Tibial nerve (tissue), 4 donors: ENCODE measurements around the gene ZBTB20. TPM values are rescaled to one million over a fixed set of nuclear protein-coding genes. Genes with fewer than 3 reads are reported as not detected.

Experiments
- DNase-seq, 2 donors: peaks; one replicate each; pipeline ENCODE4 v3.0.0-alpha.2; 2019; ENCODE audit warnings: low spot score in 2 of 2
- H3K27ac ChIP-seq, 4 donors: fragments of 200-600 bp; sonication (generic) in 3 of 4; one replicate each; pipeline ENCODE4 v1.5.1; 2017 to 2019; ENCODE audit warnings: mild to moderate bottlenecking in 1 of 4
- H3K27me3 ChIP-seq, 2 donors: fragments of 200-600 bp; sonication (generic) in 1 of 2; one replicate each; pipeline versions ENCODE4 v1.5.1 to v1.6.0; 2017 to 2019
- H3K36me3 ChIP-seq, 3 donors: fragments of 200-600 bp; sonication (generic); one replicate each; pipeline ENCODE4 v1.5.1; 2018 to 2019
- H3K4me1 ChIP-seq, 4 donors: fragments of 200-600 bp; sonication (generic) in 3 of 4; one replicate each; pipeline ENCODE4 v1.5.1; 2017 to 2019
- H3K4me3 ChIP-seq, 4 donors: fragments of 200-600 bp; sonication (generic) in 3 of 4; one replicate each; pipeline ENCODE4 v1.5.1; 2017 to 2019; ENCODE audit warnings: mild to moderate bottlenecking in 1 of 4, moderate library complexity in 1 of 4
- H3K9me3 ChIP-seq, 4 donors: fragments of 200-600 bp; sonication (generic) in 3 of 4; one replicate each; pipeline ENCODE4 v1.5.1; 2017 to 2019
- CTCF ChIP-seq, 5 experiments: fragments of 200-600 bp in 3 of 5; fragments of 450-650 bp in 2 of 5; sonication (generic) in 3 of 5; IDR thresholded peaks; one replicate each; pipeline ENCODE4 v1.5.1; 2016 to 2019; ENCODE audit warnings: antibody characterized with exemption in 5 of 5, mild to moderate bottlenecking in 3 of 5, moderate library complexity in 2 of 5
- EP300 ChIP-seq, 2 donors: sonication (generic); formaldehyde crosslinking; IDR thresholded peaks; one replicate each; pipeline ENCODE4 v1.6.1; 2017; ENCODE audit warnings: antibody characterized with exemption in 2 of 2, mild to moderate bottlenecking in 1 of 2
- POLR2A ChIP-seq, 2 donors: fragments of 450-650 bp; IDR thresholded peaks; one replicate each; pipeline ENCODE4 v1.6.1; 2017; ENCODE audit warnings: antibody characterized with exemption in 2 of 2, mild to moderate bottlenecking in 2 of 2, moderate library complexity in 2 of 2
- WGBS, 2 donors: methylation state at CpG; one replicate each; pipeline ENCODE4 v1.1.5; 2018; 5-methylcytosine and 5-hydroxymethylcytosine counted together
- total RNA-seq, 4 donors: library from RNA; depleted of rRNA; stranded (reverse); fragments of >200 nt; gene quantifications; one replicate each; pipeline ENCODE4 v1.1.0, GENCODE V29; 2016

ZBTB20 gene
- total RNA-seq, 4 donors from 2014 or later: 63.3 to 127 (median 102) TPM

- no peak for DNase-seq
- WGBS, 2 donors: 72 to 77% methylated on average over 4 of the region's 4 CpGs
- Histone ChIP-seq H3K27ac (no peak overlapping the region), H3K9me3 (no peaks in the 10 kb centered on the region), H3K27me3 (no peaks in the 10 kb centered on the region), H3K4me1 (peaks cover 0 to 25% (median 0%) of the 10 kb centered on the region in 4 donors), H3K36me3 (no peaks in the 10 kb centered on the region), H3K4me3 (no peak overlapping the region)
- no peak for TF ChIP-seq CTCF (IDR thresholded peaks at IDR 0.05)
- TF ChIP-seq EP300 (IDR thresholded peaks at IDR 0.05): no peak
- no peak for TF ChIP-seq POLR2A (IDR thresholded peaks at IDR 0.05)
Observed at GRCh38 chr3:114830652-114831051, 316.4 kb downstream of the ZBTB20 start.

DNA sequence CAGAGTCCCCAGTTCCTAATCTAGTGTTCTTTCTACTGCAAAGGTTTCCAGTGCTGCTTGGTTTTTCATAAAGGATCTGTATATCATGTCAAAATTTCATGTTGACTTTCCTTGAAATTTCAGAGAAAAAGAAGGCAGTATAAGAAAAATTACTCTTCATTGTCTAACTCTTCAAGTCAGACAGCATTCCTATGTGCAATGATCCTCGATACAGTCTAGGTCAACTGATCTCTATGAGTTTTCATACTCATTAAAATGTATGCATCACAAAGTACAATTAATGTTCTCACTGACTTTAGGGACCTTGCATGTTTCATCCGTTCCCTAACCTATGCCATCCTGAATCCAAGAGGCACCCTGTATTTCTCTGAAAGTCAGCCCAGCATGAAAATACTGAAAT lies 317.3 kb downstream of the ZBTB20 start:
- DNase-seq: no peak
- Histone ChIP-seq H3K9me3 (no peaks in the 10 kb centered on the region), H3K27ac (no peak overlapping the region), H3K4me3 (no peak overlapping the region), H3K27me3 (no peaks in the 10 kb centered on the region), H3K4me1 (peaks cover 0 to 18% (median 0%) of the 10 kb centered on the region in 4 donors), H3K36me3 (no peaks in the 10 kb centered on the region)
- whole genome bisulfite sequencing, 2 donors: 78 to 80% methylated on average over 2 of the region's 2 CpGs
- TF ChIP-seq CTCF (IDR thresholded peaks at IDR 0.05): no peak
- no peak for TF ChIP-seq EP300 (IDR thresholded peaks at IDR 0.05)
- no peak for TF ChIP-seq POLR2A (IDR thresholded peaks at IDR 0.05)

DNA sequence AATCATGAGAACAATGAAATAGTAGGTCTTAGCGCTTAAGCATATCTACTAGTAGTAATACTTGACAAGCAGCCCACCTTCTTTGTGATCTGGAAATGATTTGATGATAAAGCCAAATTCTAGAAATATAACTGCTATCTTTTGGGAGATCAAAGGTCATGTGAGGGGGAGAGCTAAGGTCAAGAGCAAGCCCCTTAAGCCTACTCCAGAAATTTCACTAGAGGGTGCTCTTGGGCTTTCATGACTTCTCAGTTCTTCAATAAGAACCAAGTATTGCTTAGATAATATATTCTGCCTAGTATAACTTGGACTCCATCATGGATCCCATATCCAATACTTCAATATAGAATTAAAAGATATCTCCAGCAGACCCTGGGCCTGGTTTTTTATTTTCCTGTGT lies 319.6 kb downstream of the ZBTB20 start:
- no peaks in the 10 kb centered on the region for H3K36me3 ChIP-seq
- 95 to 97% methylated on average over 1 of the region's 1 CpG for WGBS, 2 donors
- no peaks in the 10 kb centered on the region for H3K9me3 ChIP-seq
- peaks cover 0 to 22% (median 0%) of the 10 kb centered on the region in 4 donors for H3K4me1 ChIP-seq
- peak; percentile 40 to 47 (median 42) for TF ChIP-seq CTCF (IDR thresholded peaks at IDR 0.05)
- TF ChIP-seq EP300 (IDR thresholded peaks at IDR 0.05): no peak
- TF ChIP-seq POLR2A (IDR thresholded peaks at IDR 0.05): no peak
- H3K27ac ChIP-seq: no peak overlapping the region
- H3K27me3 ChIP-seq: no peaks in the 10 kb centered on the region
- no peak overlapping the region for H3K4me3 ChIP-seq
- DNase-seq: no peak

- DNase-seq: no peak
- no peak overlapping the region for H3K4me3 ChIP-seq
- H3K36me3 ChIP-seq: no peaks in the 10 kb centered on the region
- no peaks in the 10 kb centered on the region for H3K9me3 ChIP-seq
- TF ChIP-seq EP300 (IDR thresholded peaks at IDR 0.05) (no peak), POLR2A (IDR thresholded peaks at IDR 0.05) (no peak), CTCF (IDR thresholded peaks at IDR 0.05) (no peak)
- H3K4me1 ChIP-seq: peaks cover 0 to 10% (median 0%) of the 10 kb centered on the region in 4 donors
- WGBS, 2 donors: 56 to 58% methylated on average over 1 of the region's 1 CpG
- H3K27me3 ChIP-seq: no peaks in the 10 kb centered on the region
- H3K27ac ChIP-seq: peak overlapping the region in 1 of 4 donors; percentile 20
Observed at GRCh38 chr3:114824014-114824413, 323.1 kb downstream of the ZBTB20 start.

DNA sequence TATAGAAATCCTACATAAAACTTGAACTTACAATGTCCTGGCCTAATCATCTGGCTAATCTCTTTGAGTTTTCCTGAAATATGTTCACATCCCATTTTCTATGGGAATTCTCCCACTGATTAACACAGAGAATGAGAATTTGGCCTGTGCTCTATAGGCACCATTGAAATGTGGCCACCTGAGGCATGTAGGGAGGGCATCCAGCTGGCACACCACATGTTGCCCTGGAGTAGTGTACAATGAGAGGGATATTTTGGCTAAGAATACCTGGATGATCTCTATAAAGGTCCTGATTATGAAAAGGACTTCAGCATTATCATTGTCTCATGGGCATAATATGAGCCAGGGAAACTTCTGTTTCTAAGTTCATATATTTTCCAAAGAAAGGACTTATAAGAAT lies 324.0 kb downstream of the ZBTB20 start:
- no peaks in the 10 kb centered on the region for H3K27me3 ChIP-seq
- H3K9me3 ChIP-seq: no peaks in the 10 kb centered on the region
- no peak for DNase-seq
- H3K4me1 ChIP-seq: peaks cover 0 to 10% (median 0%) of the 10 kb centered on the region in 4 donors
- H3K4me3 ChIP-seq: no peak overlapping the region
- no peak overlapping the region for H3K27ac ChIP-seq
- no peaks in the 10 kb centered on the region for H3K36me3 ChIP-seq
- TF ChIP-seq EP300 (IDR thresholded peaks at IDR 0.05) (no peak), POLR2A (IDR thresholded peaks at IDR 0.05) (no peak), CTCF (IDR thresholded peaks at IDR 0.05) (no peak)
